ENCODE results near the gene SIVA1. TPM values are rescaled to one million over a fixed set of nuclear protein-coding genes. Genes with fewer than 3 reads are reported as not detected.

SIVA1 gene
- total and polyA plus RNA-seq, 2 donors (not counting 1 experiment from before 2014, with no cell fraction given), result 50.7 to 123 TPM

GRCh38 chr14:104772707-104773504 is 20.0 kb downstream of the SIVA1 start:
- no peak overlapping the region for H3K9ac ChIP-seq (ENCODE audit: low read length)
- peaks cover 0 to 12% of the 10 kb centered on the region in 2 experiments for H3K36me3 ChIP-seq (replicated peaks in 1 of 2; ENCODE audit: control extremely low read depth in 1 of 2, control insufficient read depth in 1 of 2, extremely low read depth in 1 of 2, insufficient read depth in 2 of 2, low read length in 1 of 2)
- Mint-ChIP-seq H3K4me3 (no peak overlapping the region), H3K27ac (no peak overlapping the region), H3K9me3 (ENCODE audit: insufficient read depth) (no peaks in the 10 kb centered on the region), H3K27me3 (no peaks in the 10 kb centered on the region), H3K4me1 (peaks cover 8% of the 10 kb centered on the region)
- POLR2A ChIA-PET, result no interaction called here
- H3K9me3 ChIP-seq (ENCODE audit: control extremely low read depth in 1 of 3, control insufficient read depth in 2 of 3, insufficient read depth in 1 of 3, low read length in 2 of 3), result peaks cover 0 to 21% (median 3%) of the 10 kb centered on the region in 3 donors
- CTCF ChIA-PET, result no interaction called here
- H2AFZ ChIP-seq (ENCODE audit: insufficient read depth, low read depth, low read length, poor library complexity, severe bottlenecking), result no peak overlapping the region
- no peak for DNase-seq
- H3K27me3 ChIP-seq (replicated peaks in 1 of 4; ENCODE audit: control extremely low read depth in 1 of 4, control insufficient read depth in 3 of 4, insufficient read depth in 4 of 4, low read length in 3 of 4), result no peaks in the 10 kb centered on the region
- no peak overlapping the region for H3K4me2 ChIP-seq (replicated peaks; ENCODE audit: low read depth, low read length, poor library complexity, severe bottlenecking)
- intact Hi-C loops (cut with micrococcal nuclease), result no loop called here
- H4K20me1 ChIP-seq (ENCODE audit: control insufficient read depth, insufficient read depth, low read length, poor library complexity, severe bottlenecking), result peaks cover 6% of the 10 kb centered on the region
- no peaks in the 10 kb centered on the region for H3K79me2 ChIP-seq (ENCODE audit: control insufficient read depth, insufficient read depth, low read length)
- H3K4me1 ChIP-seq (ENCODE audit: control insufficient read depth in 2 of 2, insufficient read depth in 2 of 2, low read length in 2 of 2), result peaks cover 0 to 8% of the 10 kb centered on the region in 2 donors
- no peak for ATAC-seq (ENCODE audit: low read depth)
- WGBS (ENCODE audit: insufficient coverage), result 98% methylated on average over 38 of the region's 38 CpGs
- no peak for TF ChIP-seq EZH2 (IDR thresholded peaks at IDR 0.05; ENCODE audit: borderline replicate concordance, insufficient read depth, low read depth, low read length, poor library complexity, severe bottlenecking)
- no peak for TF ChIP-seq CTCF (IDR thresholded peaks at IDR 0.05)
- no peak overlapping the region for H3K4me3 ChIP-seq (ENCODE audit: control extremely low read depth in 1 of 5, extremely low read depth in 1 of 5, insufficient read depth in 1 of 5, low read depth in 2 of 5, low read length in 4 of 5)
- H3K27ac ChIP-seq (ENCODE audit: low read length in 2 of 2), result no peak overlapping the region
